Endothelial cell of umbilical vein (primary cell): ENCODE measurements around the gene MAP6D1. TPM values are rescaled to one million over a fixed set of nuclear protein-coding genes. Genes with fewer than 3 reads are reported as not detected.

Experiments
- BruUV-seq: library from RNA; stranded (reverse); fragments of 400-500 nt; replicated peaks from 2 replicates; lab custom pipeline; 2021; lab: Mats Ljungman, UMichigan
- CTCF ChIA-PET: fragments of 300-600, 350-600 bp; sonication (Branson Sonifier 250); formaldehyde crosslinking; loops from one replicate; lab custom pipeline; 2021; ENCODE audit warnings: antibody characterized with exemption, inconsistent platforms; lab: Charles Lee
- POLR2A ChIA-PET: fragments of 300-600, 350-600 bp; sonication (Branson Sonifier 250); formaldehyde crosslinking; loops from one replicate; lab custom pipeline; 2021; ENCODE audit warnings: antibody characterized with exemption, inconsistent platforms; lab: Charles Lee
- DNase-seq: peaks from one replicate; pipeline ENCODE4 v3.0.0-alpha.2; 2011; ENCODE audit warnings: low read depth, low spot score
- FAIRE-seq: peaks from 2 replicates; lab custom pipeline; 2011; peaks lifted over from hg19 to GRCh38; lab: Jason Lieb, UNC
- H2AFZ ChIP-seq: 2 replicates; pipeline ENCODE4 v1.6.0; 2012; ENCODE audit warnings: low read depth, low read length, control low read depth, inconsistent platforms
- H3K27ac ChIP-seq: 2 replicates; pipeline ENCODE4 v1.5.1; 2011; ENCODE audit warnings: low read depth, mild to moderate bottlenecking, control low read depth, low read length, moderate library complexity; ENCODE audit not compliant: insufficient read depth
- H3K27me3 ChIP-seq, 2 experiments: 2 replicates each; pipeline versions ENCODE4 v1.6.0 to v1.6.1; 2011; ENCODE audit warnings: low read length in 2 of 2, mixed read lengths in 1 of 2; ENCODE audit not compliant: control insufficient read depth in 2 of 2, insufficient read depth in 2 of 2
- H3K36me3 ChIP-seq, 2 experiments: 2 replicates in 1 of 2; 3 replicates in 1 of 2; pipeline ENCODE4 v1.5.1; 2011; ENCODE audit warnings: low read length in 2 of 2, mild to moderate bottlenecking in 1 of 2, moderate library complexity in 1 of 2; ENCODE audit not compliant: control insufficient read depth in 2 of 2, insufficient read depth in 2 of 2; ENCODE audit errors: extremely low read depth in 1 of 2
- H3K4me1 ChIP-seq: 3 replicates; pipeline ENCODE4 v1.5.1; 2011; ENCODE audit warnings: mild to moderate bottlenecking, low read length; ENCODE audit not compliant: control insufficient read depth, insufficient read depth; ENCODE audit errors: extremely low read depth
- H3K4me2 ChIP-seq: 2 replicates; pipeline ENCODE4 v1.6.1; 2011; ENCODE audit warnings: low read length, control low read depth, mixed read lengths; ENCODE audit not compliant: insufficient read depth
- H3K4me3 ChIP-seq, 3 experiments: fragments of 200-600 bp in 1 of 3; sonication (generic), shearing (Covaris generic) in 1 of 3; replicated peaks in 1 of 3; 2 replicates each; pipeline ENCODE4 v1.5.1; 2011 to 2016; ENCODE audit warnings: control low read depth in 3 of 3, low read length in 3 of 3, mild to moderate bottlenecking in 2 of 3, inconsistent platforms in 1 of 3, low read depth in 1 of 3, moderate library complexity in 1 of 3; ENCODE audit not compliant: insufficient read depth in 1 of 3
- H3K79me2 ChIP-seq: 2 replicates; pipeline ENCODE4 v1.6.0; 2012; ENCODE audit warnings: low read length, inconsistent platforms; ENCODE audit not compliant: control insufficient read depth, insufficient read depth
- H3K9ac ChIP-seq: replicated peaks from 2 replicates; pipeline ENCODE3; 2011; ENCODE audit warnings: low read length, control low read depth; ENCODE audit not compliant: insufficient read depth; ENCODE audit errors: extremely low read depth
- H3K9me1 ChIP-seq: replicated peaks from 3 replicates; pipeline ENCODE4 v1.6.0; 2011; ENCODE audit warnings: mild to moderate bottlenecking, low read length; ENCODE audit not compliant: control insufficient read depth, insufficient read depth; ENCODE audit errors: extremely low read depth
- H3K9me3 ChIP-seq: replicated peaks from 2 replicates; pipeline ENCODE4 v1.5.1; 2012; ENCODE audit warnings: low read length, inconsistent platforms; ENCODE audit not compliant: control insufficient read depth, insufficient read depth
- H4K20me1 ChIP-seq: replicated peaks from 2 replicates; pipeline ENCODE3; 2011; ENCODE audit warnings: mild to moderate bottlenecking, low read length; ENCODE audit not compliant: control insufficient read depth, insufficient read depth; ENCODE audit errors: extremely low read depth
- CTCF ChIP-seq, 2 donors: IDR thresholded peaks; 1 replicate in 1 of 2; 2 replicates in 1 of 2; pipeline ENCODE4 v1.5.1; 2011; ENCODE audit warnings: low read length in 2 of 2, mild to moderate bottlenecking in 2 of 2, moderate library complexity in 2 of 2, control low read depth in 1 of 2, inconsistent platforms in 1 of 2, low read depth in 1 of 2; ENCODE audit not compliant: insufficient read depth in 1 of 2; ENCODE audit errors: extremely low read depth in 1 of 2
- EZH2 ChIP-seq: IDR thresholded peaks from 2 replicates; pipeline ENCODE4 v1.6.1; 2012; ENCODE audit warnings: borderline replicate concordance, low read depth, mild to moderate bottlenecking, moderate library complexity, low read length, inconsistent platforms; ENCODE audit not compliant: severe bottlenecking
- FOS ChIP-seq: IDR thresholded peaks from 2 replicates; pipeline ENCODE4 v1.6.1; 2011; ENCODE audit warnings: mild to moderate bottlenecking, low read length, moderate library complexity, borderline replicate concordance; ENCODE audit not compliant: insufficient read depth
- GATA2 ChIP-seq: IDR thresholded peaks from 2 replicates; pipeline ENCODE4 v1.7.0; 2011; ENCODE audit warnings: low read depth, mild to moderate bottlenecking, moderate library complexity, mixed read lengths, low read length; ENCODE audit not compliant: insufficient read length, insufficient read depth
- JUN ChIP-seq: IDR thresholded peaks from 2 replicates; pipeline ENCODE4 v1.6.1; 2011; ENCODE audit warnings: borderline replicate concordance, low read depth; ENCODE audit not compliant: insufficient read length, insufficient read depth
- MAX ChIP-seq: IDR thresholded peaks from 2 replicates; pipeline ENCODE4 v1.6.1; 2011; ENCODE audit not compliant: insufficient read depth, insufficient read length
- MYC ChIP-seq: IDR thresholded peaks from one replicate; pipeline ENCODE4 v1.6.1; 2011; ENCODE audit warnings: mild to moderate bottlenecking, low read depth, low read length
- POLR2A ChIP-seq: IDR thresholded peaks from 2 replicates; pipeline ENCODE4 v1.6.1; 2012; ENCODE audit warnings: low read depth, mild to moderate bottlenecking, control low read depth, low read length
- POLR2AphosphoS5 ChIP-seq: IDR thresholded peaks from 2 replicates; pipeline ENCODE4 v1.6.1; 2012; ENCODE audit warnings: low read depth, mild to moderate bottlenecking, control low read depth, low read length, moderate library complexity; ENCODE audit not compliant: insufficient read depth
- dilution Hi-C: fragments of 300-500 bp; cut with MboI; formaldehyde crosslinking; loops from one replicate; pipeline ENCODE4 v1.15.0; 2019; ENCODE audit warnings: low sequenced_read_pairs; ENCODE audit not compliant: extremely low pct_ligation_motif_present
- intact Hi-C: fragments of 100-400 bp; cut with micrococcal nuclease; formaldehyde crosslinking; loops from one replicate; pipeline ENCODE4 v1.10.0; 2022
- polyA plus RNA-seq, 4 experiments: library from polyadenylated mRNA; depleted of rRNA in 3 of 4; stranded (reverse) in 3 of 4; unstranded in 1 of 4; fragments of >200 nt; gene quantifications; 2 replicates each; pipeline versions ENCODE4 v1.2.1 to v1.2.3, GENCODE V29; 2011 to 2012; ENCODE audit warnings: missing spikeins in 1 of 4
- total RNA-seq: library from RNA; stranded (reverse); gene quantifications from 2 replicates; pipeline ENCODE4 v1.2.3, GENCODE V29; 2021

The MAP6D1 gene
- total and polyA plus RNA-seq, 2 donors (not counting 3 experiments of a cell fraction or from before 2014, with no cell fraction given): 2.4 to 3.5 TPM

DNA sequence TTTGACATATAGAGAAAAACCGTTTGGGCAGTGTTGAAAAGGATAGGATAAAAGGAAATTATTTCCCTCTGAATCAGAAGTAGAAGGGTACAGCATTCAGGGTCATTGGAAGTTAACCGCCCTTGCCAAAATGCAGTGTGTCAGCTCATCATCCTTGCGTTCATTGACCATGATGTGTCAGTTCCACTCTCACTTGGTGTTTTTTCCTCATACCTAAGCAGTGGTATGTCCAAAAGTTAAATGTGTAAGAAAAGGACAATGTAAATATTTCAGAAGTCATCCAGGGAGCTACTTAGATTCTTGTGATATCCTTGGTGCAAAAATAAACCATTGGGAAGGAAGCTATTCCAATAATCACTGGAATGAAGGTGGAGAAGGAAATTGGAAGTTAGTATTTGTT, 50.7 kb downstream of the MAP6D1 start:
- peaks cover 24 to 29% of the 10 kb centered on the region in 2 experiments for H3K36me3 ChIP-seq
- BruUV-seq: no TSS peak

More for the DNA sequence above, 50.7 kb downstream of the MAP6D1 start:
- FAIRE-seq (no peak), DNase-seq (no peak)
- intact Hi-C loops (no loop called here), dilution Hi-C loops (no loop called here)
- Histone ChIP-seq H3K4me3 (no peak overlapping the region), H3K9ac (no peak overlapping the region), H3K4me1 (no peaks in the 10 kb centered on the region), H3K9me1 (no peaks in the 10 kb centered on the region), H2AFZ (no peak overlapping the region), H3K79me2 (no peaks in the 10 kb centered on the region), H3K4me2 (no peak overlapping the region), H3K27ac (no peak overlapping the region), H3K9me3 (no peaks in the 10 kb centered on the region), H4K20me1 (no peaks in the 10 kb centered on the region), H3K27me3 (no peaks in the 10 kb centered on the region)
- no peak for TF ChIP-seq POLR2A
- TF ChIP-seq EZH2: no peak
- no peak for TF ChIP-seq POLR2AphosphoS5
- TF ChIP-seq MYC: no peak
- TF ChIP-seq MAX: no peak
- TF ChIP-seq CTCF (IDR thresholded peaks at IDR 0.05; ENCODE audit: extremely low read depth in 1 of 2, insufficient read depth in 1 of 2, low read depth in 1 of 2, low read length in 2 of 2): no peak
- no peak for TF ChIP-seq JUN
- TF ChIP-seq GATA2: no peak
- TF ChIP-seq FOS: no peak
- CTCF ChIA-PET: interaction anchor here (0.9 to 1.4 kb wide), 2 partner anchors 9 to 15 kb away, joined by 3 to 4 read pairs; no protein-coding TSS in a partner anchor
- POLR2A ChIA-PET: no interaction called here
